ENCODE measurements around the gene NBAS. TPM values are rescaled to one million over a fixed set of nuclear protein-coding genes. Genes with fewer than 3 reads are reported as not detected.

The NBAS gene
- total and polyA plus RNA-seq, 2 donors = 26.0 to 118 TPM

Other genes starting within 250 kb of the NBAS start
- 107 TPM for gene DDX1, start 30.5 kb upstream of the NBAS start, total RNA-seq
- 76.5 TPM for gene DDX1, start 30.5 kb upstream of the NBAS start, polyA plus RNA-seq

All from urinary bladder (tissue), 2 donors.